Measurements from ENCODE around the gene TMEM233.
"Not testable (repeated sequence)": the region's sequence is repeated elsewhere in the genome, so short reads cannot be mapped to it uniquely, and the experiment has no call there.

TMEM233 gene

GRCh38 chr12:119658166-119658565, 64.6 kb downstream of the TMEM233 start:
- DNase-seq (ENCODE audit: low read depth in 2 of 2), result not testable (repeated sequence)

- no peak for DNase-seq (ENCODE audit: low read depth in 2 of 2)
Measured at GRCh38 chr12:119659289-119659897, 65.8 kb downstream of the TMEM233 start.

GRCh38 chr12:119660076-119660475, 66.5 kb downstream of the TMEM233 start:
- DNase-seq (ENCODE audit: low read depth in 2 of 2), result no peak

- no peak for DNase-seq (ENCODE audit: low read depth in 2 of 2)
Measured at GRCh38 chr12:119661882-119662281, 68.3 kb downstream of the TMEM233 start.

- no peak for DNase-seq (ENCODE audit: low read depth in 2 of 2)
Measured at GRCh38 chr12:119664642-119665041, 71.1 kb downstream of the TMEM233 start.

- no peak for DNase-seq (ENCODE audit: low read depth in 2 of 2)
Measured at GRCh38 chr12:119665164-119665929, 71.8 kb downstream of the TMEM233 start.

- DNase-seq (ENCODE audit: low read depth in 2 of 2), result no peak
Measured at GRCh38 chr12:119666226-119666795, 72.7 kb downstream of the TMEM233 start.

GRCh38 chr12:119666900-119667576, 73.5 kb downstream of the TMEM233 start:
- DNase-seq (ENCODE audit: low read depth in 2 of 2), result no peak

- peak; percentile 87 for DNase-seq (ENCODE audit: low read depth in 2 of 2)
Measured at GRCh38 chr12:119667577-119668323, 74.2 kb downstream of the TMEM233 start, which contains the start of gene PRKAB1. Gene PRKAB1 (plus strand): TSS chr12:119668133. CDS start chr12:119668245, 112 bp downstream.

- DNase-seq (ENCODE audit: low read depth in 2 of 2), result no peak
Measured at GRCh38 chr12:119668324-119668841, 74.8 kb downstream of the TMEM233 start.

- no peak for DNase-seq (ENCODE audit: low read depth in 2 of 2)
Measured at GRCh38 chr12:119669744-119670472, 76.3 kb downstream of the TMEM233 start.

- no peak for DNase-seq (ENCODE audit: low read depth in 2 of 2)
Measured at GRCh38 chr12:119671070-119671469, 77.5 kb downstream of the TMEM233 start.

GRCh38 chr12:119672194-119672593, 78.6 kb downstream of the TMEM233 start:
- DNase-seq (ENCODE audit: low read depth in 2 of 2), result no peak

- DNase-seq (ENCODE audit: low read depth in 2 of 2), result no peak
Measured at GRCh38 chr12:119673634-119674033, 80.1 kb downstream of the TMEM233 start.

- DNase-seq (ENCODE audit: low read depth in 2 of 2), result no peak
Measured at GRCh38 chr12:119674560-119674959, 81.0 kb downstream of the TMEM233 start.

GRCh38 chr12:119676022-119676421, 82.4 kb downstream of the TMEM233 start:
- no peak for DNase-seq (ENCODE audit: low read depth in 2 of 2)

- no peak for DNase-seq (ENCODE audit: low read depth in 2 of 2)
Measured at GRCh38 chr12:119676573-119676972, 83.0 kb downstream of the TMEM233 start.

GRCh38 chr12:119678459-119678858, 84.9 kb downstream of the TMEM233 start:
- DNase-seq (ENCODE audit: low read depth in 2 of 2), result no peak

GRCh38 chr12:119679081-119679480, 85.5 kb downstream of the TMEM233 start:
- DNase-seq (ENCODE audit: low read depth in 2 of 2), result no peak

- DNase-seq (ENCODE audit: low read depth in 2 of 2), result no peak
Measured at GRCh38 chr12:119679490-119679889, 85.9 kb downstream of the TMEM233 start.

- DNase-seq (ENCODE audit: low read depth in 2 of 2), result no peak
Measured at GRCh38 chr12:119681111-119681510, 87.5 kb downstream of the TMEM233 start.

All from fibroblast of skin of left biceps (primary cell).